Measurements from ENCODE around the gene GAB4. TPM values are rescaled to one million over a fixed set of nuclear protein-coding genes. Genes with fewer than 3 reads are reported as not detected.
"Not testable (repeated sequence)": the region's sequence is repeated elsewhere in the genome, so short reads cannot be mapped to it uniquely, and the experiment has no call there.

Gene GAB4
- total and polyA plus RNA-seq, 4 donors: not detected

DNA sequence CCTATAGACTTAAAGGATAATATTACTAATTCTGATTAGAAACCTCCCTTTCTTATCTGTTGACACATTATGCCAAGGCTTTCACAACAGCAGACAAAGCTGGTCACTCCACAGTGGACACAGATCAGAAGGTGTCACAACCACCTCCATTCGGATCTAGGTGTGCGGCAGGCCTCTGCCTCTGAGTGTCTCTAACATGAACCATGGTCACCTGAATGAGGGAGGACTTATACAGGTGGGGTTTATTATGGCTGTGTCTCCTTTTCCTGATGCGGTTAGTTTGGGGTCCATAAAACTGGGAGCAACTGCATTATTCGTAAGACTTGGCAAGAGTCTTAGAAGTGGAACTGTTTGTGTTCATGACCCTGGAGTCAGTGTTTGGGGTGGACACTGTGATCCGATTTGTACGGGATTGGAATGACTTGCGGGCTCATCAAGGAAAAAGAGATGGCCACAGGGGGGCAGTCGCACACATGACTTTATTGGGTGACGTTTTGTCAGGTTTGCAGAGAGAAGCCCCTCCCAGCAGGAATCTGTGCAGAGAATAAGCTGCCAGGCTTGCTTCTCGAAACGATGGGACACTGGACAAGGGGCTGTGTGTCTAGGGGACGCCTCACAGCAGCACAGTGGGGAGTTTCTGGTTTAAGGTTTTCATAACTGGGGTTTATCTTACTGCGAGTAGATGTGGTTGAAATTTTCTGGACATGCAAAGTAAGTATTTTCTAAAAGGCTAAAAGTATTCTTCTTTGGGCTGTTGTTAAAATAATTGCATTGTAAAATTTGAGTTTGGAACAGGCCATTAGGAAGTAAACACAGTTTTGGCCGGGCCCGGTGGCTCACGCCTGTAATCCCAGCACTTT is 90.6 kb downstream of the GAB4 start:
- no peak overlapping the region for H3K4me3 ChIP-seq
- H3K9me3 ChIP-seq (ENCODE audit: control insufficient read depth in 4 of 4, insufficient read depth in 3 of 4, low read length in 3 of 4): peaks cover 0 to 2% (median 0%) of the 10 kb centered on the region in 4 donors
- no peak overlapping the region for H3K27ac ChIP-seq (ENCODE audit: low read depth in 1 of 2, low read length in 1 of 2)
- H3K36me3 ChIP-seq (ENCODE audit: control insufficient read depth in 4 of 4, insufficient read depth in 4 of 4, low read length in 4 of 4): no peaks in the 10 kb centered on the region
- peak; percentile 15 for TF ChIP-seq CTCF (IDR thresholded peaks at IDR 0.05; ENCODE audit: control extremely low read depth, extremely low read depth)
- no peak overlapping the region for H3K9ac ChIP-seq (ENCODE audit: insufficient read depth in 1 of 2, low read length in 2 of 2)
- ATAC-seq (ENCODE audit: insufficient read depth, low FRiP score) (no peak), DNase-seq (peak; percentile 45 to 56 (median 49))
- H3K27me3 ChIP-seq (ENCODE audit: control insufficient read depth in 3 of 3, insufficient read depth in 3 of 3, low read length in 2 of 3): peaks cover 0 to 4% (median 0%) of the 10 kb centered on the region in 3 donors
- H3K4me1 ChIP-seq (ENCODE audit: control insufficient read depth in 5 of 5, insufficient read depth in 5 of 5, low read length in 5 of 5): no peaks in the 10 kb centered on the region
- 29 to 33% methylated on average over 16 of the region's 16 CpGs for WGBS, 2 donors

DNA sequence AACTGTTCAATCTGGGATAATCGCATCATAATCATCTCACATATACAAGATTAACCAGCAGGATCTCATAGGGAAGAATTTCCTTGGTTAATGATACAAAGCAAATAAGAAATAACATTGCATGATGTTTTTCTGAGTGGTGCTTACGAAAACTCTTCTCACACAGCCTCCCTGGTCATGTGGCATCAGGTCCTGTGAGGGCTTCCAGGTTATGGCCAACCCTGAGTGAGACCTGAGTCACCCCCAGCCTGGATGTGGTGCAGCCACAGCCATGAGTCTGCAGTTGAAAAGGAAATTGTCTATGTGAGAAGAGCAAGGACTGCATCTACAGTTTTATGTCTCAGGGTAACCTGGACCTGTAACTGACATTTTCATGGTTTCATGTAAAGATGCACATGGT is 92.3 kb downstream of the GAB4 start:
- no peak overlapping the region for H3K27ac ChIP-seq (ENCODE audit: low read depth in 1 of 2, low read length in 1 of 2)
- DNase-seq (no peak), ATAC-seq (ENCODE audit: insufficient read depth, low FRiP score) (no peak)
- H3K36me3 ChIP-seq (ENCODE audit: control insufficient read depth in 4 of 4, insufficient read depth in 4 of 4, low read length in 4 of 4): no peaks in the 10 kb centered on the region
- H3K9ac ChIP-seq (ENCODE audit: insufficient read depth in 1 of 2, low read length in 2 of 2): no peak overlapping the region
- no peak for TF ChIP-seq CTCF (IDR thresholded peaks at IDR 0.05; ENCODE audit: control extremely low read depth, extremely low read depth)
- no peaks in the 10 kb centered on the region for H3K4me1 ChIP-seq (ENCODE audit: control insufficient read depth in 5 of 5, insufficient read depth in 5 of 5, low read length in 5 of 5)
- H3K27me3 ChIP-seq (ENCODE audit: control insufficient read depth in 3 of 3, insufficient read depth in 3 of 3, low read length in 2 of 3): no peaks in the 10 kb centered on the region
- H3K9me3 ChIP-seq (ENCODE audit: control insufficient read depth in 4 of 4, insufficient read depth in 3 of 4, low read length in 3 of 4): peaks cover 0 to 2% (median 0%) of the 10 kb centered on the region in 4 donors
- WGBS, 2 donors: 56 to 60% methylated on average over 2 of the region's 2 CpGs
- no peak overlapping the region for H3K4me3 ChIP-seq

- not testable (repeated sequence) for ATAC-seq (ENCODE audit: insufficient read depth, low FRiP score); H3K27me3 ChIP-seq (ENCODE audit: control insufficient read depth in 3 of 3, insufficient read depth in 3 of 3, low read length in 2 of 3); H3K36me3 ChIP-seq (ENCODE audit: control insufficient read depth in 4 of 4, insufficient read depth in 4 of 4, low read length in 4 of 4); H3K9ac ChIP-seq (ENCODE audit: insufficient read depth in 1 of 2, low read length in 2 of 2); H3K27ac ChIP-seq (ENCODE audit: low read depth in 1 of 2, low read length in 1 of 2); DNase-seq; H3K4me1 ChIP-seq (ENCODE audit: control insufficient read depth in 5 of 5, insufficient read depth in 5 of 5, low read length in 5 of 5); H3K9me3 ChIP-seq (ENCODE audit: control insufficient read depth in 4 of 4, insufficient read depth in 3 of 4, low read length in 3 of 4); H3K4me3 ChIP-seq
- WGBS, 2 donors: 82 to 93% methylated on average over 1 of the region's 1 CpG
Measured at GRCh38 chr22:16914911-16915310, 93.1 kb downstream of the GAB4 start.

GRCh38 chr22:16914006-16914405 is 94.0 kb downstream of the GAB4 start:
- TF ChIP-seq CTCF (IDR thresholded peaks at IDR 0.05; ENCODE audit: control extremely low read depth, extremely low read depth): no peak
- H3K36me3 ChIP-seq (ENCODE audit: control insufficient read depth in 4 of 4, insufficient read depth in 4 of 4, low read length in 4 of 4): no peaks in the 10 kb centered on the region
- no peak overlapping the region for H3K9ac ChIP-seq (ENCODE audit: insufficient read depth in 1 of 2, low read length in 2 of 2)
- peaks cover 0 to 2% (median 0%) of the 10 kb centered on the region in 4 donors for H3K9me3 ChIP-seq (ENCODE audit: control insufficient read depth in 4 of 4, insufficient read depth in 3 of 4, low read length in 3 of 4)
- no peak for DNase-seq
- H3K27ac ChIP-seq (ENCODE audit: low read depth in 1 of 2, low read length in 1 of 2): no peak overlapping the region
- 53 to 67% methylated on average over 5 of the region's 5 CpGs for WGBS, 2 donors
- no peak overlapping the region for H3K4me3 ChIP-seq
- no peaks in the 10 kb centered on the region for H3K4me1 ChIP-seq (ENCODE audit: control insufficient read depth in 5 of 5, insufficient read depth in 5 of 5, low read length in 5 of 5)
- no peaks in the 10 kb centered on the region for H3K27me3 ChIP-seq (ENCODE audit: control insufficient read depth in 3 of 3, insufficient read depth in 3 of 3, low read length in 2 of 3)
- no peak for ATAC-seq (ENCODE audit: insufficient read depth, low FRiP score)

Measured in lung (tissue), 12 donors.